HAP-1 (cell line): ENCODE measurements around the gene PIGL.

ENCODE experiments used
- DNase-seq, 2 experiments: peaks; one replicate each; pipeline ENCODE4 v3.0.0-alpha.2; 2016 to 2020; ENCODE audit warnings: low spot score in 2 of 2
- H3K27me3 ChIP-seq: fragments of 250-450 bp; sonication (Bioruptor Pico); 2 replicates; pipeline ENCODE4 v1.5.1; 2020; ENCODE audit warnings: low read depth, mild to moderate bottlenecking, moderate library complexity
- H3K36me3 ChIP-seq: fragments of 250-450 bp; sonication (Bioruptor Pico); replicated peaks from 2 replicates; pipeline ENCODE4 v1.5.1; 2020; ENCODE audit warnings: mild to moderate bottlenecking
- H3K4me1 ChIP-seq: fragments of 250-450 bp; sonication (Bioruptor Pico); 2 replicates; pipeline ENCODE4 v1.5.1; 2020; ENCODE audit warnings: mild to moderate bottlenecking
- H3K4me3 ChIP-seq: fragments of 250-450 bp; sonication (Bioruptor Pico); 2 replicates; pipeline ENCODE4 v1.5.1; 2020; ENCODE audit warnings: mild to moderate bottlenecking, moderate library complexity
- H3K9me3 ChIP-seq: fragments of 250-450 bp; sonication (Bioruptor Pico); 2 replicates; pipeline ENCODE4 v1.5.1; 2020; ENCODE audit warnings: mild to moderate bottlenecking, moderate library complexity
- in situ Hi-C: fragments of 300-500 bp; cut with MboI; formaldehyde crosslinking; loops from 3 replicates; pipeline ENCODE4 v1.14.3; 2020; ENCODE audit warnings: low sequenced_read_pairs, inconsistent platforms, mixed read lengths

Gene PIGL

DNA sequence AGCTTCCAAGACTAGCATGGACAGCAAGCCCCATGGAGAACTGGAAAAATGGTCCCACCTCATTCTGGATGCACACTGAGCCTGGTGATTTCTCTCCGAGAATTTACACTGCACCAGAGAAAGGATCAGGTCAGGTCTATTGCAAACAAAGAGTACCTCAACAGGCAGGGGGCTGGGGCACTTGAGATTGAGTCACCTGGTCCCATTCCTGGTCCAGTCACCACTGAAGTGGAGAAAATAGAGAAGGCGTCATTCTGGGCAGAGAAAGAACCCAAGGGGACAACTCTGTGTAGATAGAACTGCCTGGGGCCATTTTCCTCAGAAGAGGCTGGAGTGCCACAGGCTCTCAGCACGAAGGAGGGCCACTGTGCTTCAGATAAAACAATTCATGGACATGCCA lies 97.8 kb downstream of the PIGL start:
- in situ Hi-C loops, result no loop called here
- no peak for DNase-seq
- Histone ChIP-seq H3K27me3 (no peaks in the 10 kb centered on the region), H3K36me3 (peaks cover 6% of the 10 kb centered on the region), H3K9me3 (no peaks in the 10 kb centered on the region), H3K4me3 (no peak overlapping the region), H3K4me1 (no peaks in the 10 kb centered on the region)

DNA sequence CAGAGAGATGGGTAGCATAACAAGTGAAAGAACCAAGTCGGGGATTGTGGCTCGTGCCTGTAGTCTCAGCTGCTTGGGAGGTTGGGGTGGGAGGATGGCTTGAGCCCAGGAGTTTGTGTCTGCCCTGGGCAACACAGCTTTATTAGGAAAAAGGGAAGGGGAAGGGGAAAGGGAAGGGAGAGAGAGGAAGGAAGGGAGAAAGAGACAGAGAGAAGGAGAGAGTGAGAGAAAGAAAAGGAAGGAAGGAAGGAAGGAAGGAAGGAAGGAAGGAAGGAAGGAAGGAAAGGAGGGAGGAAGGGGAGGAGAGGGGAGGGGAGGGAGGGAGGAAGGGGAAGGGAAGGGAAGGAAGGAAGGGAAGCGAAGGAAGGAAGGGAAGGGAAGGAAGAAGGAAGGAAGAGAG lies 103.0 kb downstream of the PIGL start:
- H3K9me3 ChIP-seq, result no peaks in the 10 kb centered on the region
- H3K4me3 ChIP-seq, result no peak overlapping the region
- no peak for DNase-seq
- no peaks in the 10 kb centered on the region for H3K4me1 ChIP-seq
- H3K27me3 ChIP-seq, result no peaks in the 10 kb centered on the region
- peaks cover 3% of the 10 kb centered on the region; the same call in 1 of the 2 replicates for H3K36me3 ChIP-seq
- in situ Hi-C loops, result no loop called here

- Histone ChIP-seq H3K9me3 (no peaks in the 10 kb centered on the region), H3K36me3 (peaks cover 6% of the 10 kb centered on the region; the same call in 1 of the 2 replicates), H3K4me1 (no peaks in the 10 kb centered on the region), H3K4me3 (no peak overlapping the region), H3K27me3 (no peaks in the 10 kb centered on the region)
- in situ Hi-C loops, result no loop called here
- DNase-seq, result no peak
Measured at GRCh38 chr17:16322636-16323035, 105.6 kb downstream of the PIGL start.

GRCh38 chr17:16325964-16326363 lies 109.0 kb downstream of the PIGL start:
- DNase-seq, result no peak
- Histone ChIP-seq H3K4me3 (no peak overlapping the region), H3K4me1 (no peaks in the 10 kb centered on the region), H3K27me3 (no peaks in the 10 kb centered on the region), H3K9me3 (no peaks in the 10 kb centered on the region), H3K36me3 (peaks cover 6% of the 10 kb centered on the region; the same call in 1 of the 2 replicates)
- in situ Hi-C loops, result no loop called here

- Histone ChIP-seq H3K27me3 (no peaks in the 10 kb centered on the region), H3K36me3 (peaks cover 6% of the 10 kb centered on the region; the same call in 1 of the 2 replicates), H3K4me3 (no peak overlapping the region), H3K9me3 (no peaks in the 10 kb centered on the region), H3K4me1 (no peaks in the 10 kb centered on the region)
- in situ Hi-C loops, result no loop called here
- no peak for DNase-seq
Measured at GRCh38 chr17:16327018-16327417, 110.0 kb downstream of the PIGL start.

- Histone ChIP-seq H3K36me3 (peaks cover 6% of the 10 kb centered on the region; the same call in 1 of the 2 replicates), H3K4me3 (no peak overlapping the region), H3K4me1 (no peaks in the 10 kb centered on the region), H3K9me3 (no peaks in the 10 kb centered on the region), H3K27me3 (no peaks in the 10 kb centered on the region)
- in situ Hi-C loops, result no loop called here
- DNase-seq, result no peak
Measured at GRCh38 chr17:16328997-16329396, 112.0 kb downstream of the PIGL start.

GRCh38 chr17:16329519-16330271 lies 112.7 kb downstream of the PIGL start:
- Histone ChIP-seq H3K9me3 (no peaks in the 10 kb centered on the region), H3K4me1 (no peaks in the 10 kb centered on the region), H3K36me3 (peaks cover 6% of the 10 kb centered on the region; the same call in 1 of the 2 replicates), H3K4me3 (no peak overlapping the region), H3K27me3 (no peaks in the 10 kb centered on the region)
- no peak for DNase-seq
- in situ Hi-C loops, result no loop called here

DNA sequence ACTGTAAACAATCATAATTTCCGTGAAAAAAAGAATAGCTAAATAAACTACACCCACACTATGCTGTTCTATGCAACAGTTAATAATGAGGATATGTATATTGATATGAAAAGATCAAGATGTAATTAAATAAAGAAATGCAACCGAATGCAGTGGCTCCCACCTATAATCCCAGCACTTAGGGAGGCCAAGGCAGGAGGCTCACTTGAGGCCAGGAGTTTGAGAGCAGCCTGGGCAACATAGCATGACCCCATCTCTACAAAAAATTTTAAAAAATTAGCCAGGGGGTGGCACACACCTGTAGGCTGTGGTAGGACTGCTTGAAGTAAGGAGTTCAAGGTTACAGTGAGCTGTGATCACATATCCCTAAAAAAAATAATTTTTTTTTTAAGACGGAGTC lies 121.4 kb downstream of the PIGL start:
- no peaks in the 10 kb centered on the region for H3K27me3 ChIP-seq
- H3K4me3 ChIP-seq, result no peak overlapping the region
- in situ Hi-C loops, result no loop called here
- H3K9me3 ChIP-seq, result no peaks in the 10 kb centered on the region
- DNase-seq, result no peak
- H3K4me1 ChIP-seq, result no peaks in the 10 kb centered on the region
- H3K36me3 ChIP-seq, result peaks cover 10% of the 10 kb centered on the region

DNA sequence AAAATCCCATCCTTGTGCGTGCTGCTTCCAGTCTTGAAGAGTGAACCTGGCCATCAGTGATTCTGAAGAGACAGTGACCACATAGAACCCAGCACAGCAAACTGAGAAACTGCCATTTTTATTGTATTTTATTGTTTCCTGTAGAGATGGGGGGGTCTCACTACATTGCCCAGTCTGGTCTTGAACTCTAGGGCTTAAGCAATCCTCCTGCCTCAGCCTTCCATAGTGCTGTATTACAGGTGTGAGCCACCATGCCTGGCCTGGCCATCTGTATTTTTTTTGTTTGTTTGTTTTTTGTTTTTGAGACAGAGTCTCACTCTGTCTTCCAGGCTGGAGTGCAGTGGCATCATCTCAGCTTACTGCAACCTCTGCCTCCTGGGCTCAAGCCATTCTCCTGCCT lies 122.4 kb downstream of the PIGL start:
- no peak overlapping the region for H3K4me3 ChIP-seq
- H3K4me1 ChIP-seq, result no peaks in the 10 kb centered on the region
- DNase-seq, result no peak
- H3K9me3 ChIP-seq, result no peaks in the 10 kb centered on the region
- H3K27me3 ChIP-seq, result no peaks in the 10 kb centered on the region
- peaks cover 20% of the 10 kb centered on the region for H3K36me3 ChIP-seq
- in situ Hi-C loops, result no loop called here

GRCh38 chr17:16339959-16340358 lies 122.9 kb downstream of the PIGL start:
- DNase-seq, result no peak
- H3K4me3 ChIP-seq, result no peak overlapping the region

DNA sequence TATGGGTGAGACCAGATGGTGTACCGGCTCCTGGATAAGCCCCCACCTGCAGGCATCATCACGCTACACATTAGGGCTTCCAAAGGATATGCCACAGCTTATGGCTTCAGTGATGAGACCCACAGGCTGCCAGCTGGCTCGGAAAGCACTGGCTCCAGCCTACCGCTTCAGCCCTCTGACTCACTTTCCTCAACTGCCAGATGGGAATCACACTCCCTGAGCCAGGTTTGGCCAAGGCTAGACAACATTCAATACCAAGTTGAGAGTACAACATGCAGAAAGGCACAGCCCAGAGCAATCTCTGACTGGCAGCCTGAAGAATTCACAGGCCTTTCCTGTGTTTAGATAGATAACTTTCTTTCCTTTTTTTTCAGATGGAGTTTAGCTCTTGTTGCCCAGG lies 126.0 kb downstream of the PIGL start:
- no peak for DNase-seq
- in situ Hi-C loops, result no loop called here
- Histone ChIP-seq H3K27me3 (no peaks in the 10 kb centered on the region), H3K36me3 (peaks cover 50% of the 10 kb centered on the region), H3K4me3 (no peak overlapping the region), H3K9me3 (peaks cover 2% of the 10 kb centered on the region; the same call in 1 of the 2 replicates), H3K4me1 (no peaks in the 10 kb centered on the region; the same call in 1 of the 2 replicates)

More at GRCh38 chr17:16339959-16340358, 122.9 kb downstream of the PIGL start:
- H3K4me1 ChIP-seq, result no peaks in the 10 kb centered on the region
- in situ Hi-C loops, result no loop called here
- H3K9me3 ChIP-seq, result no peaks in the 10 kb centered on the region
- H3K36me3 ChIP-seq, result peaks cover 25% of the 10 kb centered on the region
- H3K27me3 ChIP-seq, result no peaks in the 10 kb centered on the region

- Histone ChIP-seq H3K36me3 (peaks cover 56% of the 10 kb centered on the region), H3K4me3 (no peak overlapping the region), H3K4me1 (no peaks in the 10 kb centered on the region; the same call in 1 of the 2 replicates), H3K9me3 (peaks cover 2% of the 10 kb centered on the region; the same call in 1 of the 2 replicates), H3K27me3 (no peaks in the 10 kb centered on the region)
- no peak for DNase-seq
- in situ Hi-C loops, result no loop called here
Measured at GRCh38 chr17:16343569-16343968, 126.6 kb downstream of the PIGL start.

- H3K4me1 ChIP-seq, result peaks cover 14% of the 10 kb centered on the region
- H3K4me3 ChIP-seq, result no peak overlapping the region
- no peak for DNase-seq
- H3K9me3 ChIP-seq, result peaks cover 2% of the 10 kb centered on the region; the same call in 1 of the 2 replicates
- H3K36me3 ChIP-seq, result peaks cover 72% of the 10 kb centered on the region
- H3K27me3 ChIP-seq, result no peaks in the 10 kb centered on the region
- in situ Hi-C loops, result no loop called here
Measured at GRCh38 chr17:16345565-16345964, 128.6 kb downstream of the PIGL start.

GRCh38 chr17:16346721-16347271 lies 129.8 kb downstream of the PIGL start:
- in situ Hi-C loops, result no loop called here
- Histone ChIP-seq H3K27me3 (no peaks in the 10 kb centered on the region), H3K4me1 (peaks cover 24% of the 10 kb centered on the region), H3K36me3 (peaks cover 74% of the 10 kb centered on the region), H3K4me3 (no peak overlapping the region), H3K9me3 (peaks cover 2% of the 10 kb centered on the region; the same call in 1 of the 2 replicates)
- no peak for DNase-seq
